Fibroblast of lung (primary cell): ENCODE measurements around the gene C2orf42. TPM values are rescaled to one million over a fixed set of nuclear protein-coding genes. Genes with fewer than 3 reads are reported as not detected.
A peak's percentile ranks its signal among the peaks of the same experiment; 100 is the strongest.
"Not testable (repeated sequence)": the region's sequence is repeated elsewhere in the genome, so short reads cannot be mapped to it uniquely, and the experiment has no call there.

Experiments
- DNase-seq, 2 donors: peaks; one replicate each; pipeline versions ENCODE4 v3.0.0 to v3.0.0-alpha.2; 2010; ENCODE audit warnings: low read depth in 2 of 2
- H2AFZ ChIP-seq: 2 replicates; pipeline ENCODE4 v1.5.1; 2012; ENCODE audit warnings: low read length, control low read depth, inconsistent platforms
- H3K27ac ChIP-seq: 2 replicates; pipeline ENCODE4 v1.5.1; 2011; ENCODE audit warnings: low read length, control low read depth; ENCODE audit not compliant: insufficient read depth
- H3K27me3 ChIP-seq: 2 replicates; pipeline ENCODE4 v1.5.1; 2011; ENCODE audit warnings: mild to moderate bottlenecking, low read length; ENCODE audit not compliant: control insufficient read depth, insufficient read depth
- H3K36me3 ChIP-seq: 2 replicates; pipeline ENCODE4 v1.5.1; 2011; ENCODE audit warnings: low read length; ENCODE audit not compliant: control insufficient read depth, insufficient read depth
- H3K4me1 ChIP-seq: 2 replicates; pipeline ENCODE4 v1.5.1; 2011; ENCODE audit warnings: low read length; ENCODE audit not compliant: control insufficient read depth, insufficient read depth; ENCODE audit errors: extremely low read depth
- H3K4me2 ChIP-seq: 2 replicates; pipeline ENCODE4 v1.5.1; 2011; ENCODE audit warnings: low read length, control low read depth; ENCODE audit not compliant: insufficient read depth; ENCODE audit errors: extremely low read depth
- H3K4me3 ChIP-seq, 4 experiments: fragments of 200-600 bp in 1 of 4; sonication (generic) in 1 of 4; replicated peaks in 1 of 4; 2 replicates each; pipeline ENCODE4 v1.5.1; 2011 to 2016; ENCODE audit warnings: low read length in 4 of 4, low read depth in 3 of 4, mild to moderate bottlenecking in 3 of 4, control low read depth in 2 of 4, inconsistent platforms in 1 of 4, mixed read lengths in 1 of 4; ENCODE audit not compliant: insufficient read depth in 1 of 4; ENCODE audit errors: control extremely low read depth in 1 of 4
- H3K79me2 ChIP-seq: 2 replicates; pipeline ENCODE4 v1.5.1; 2012; ENCODE audit warnings: mild to moderate bottlenecking, low read length, inconsistent platforms; ENCODE audit not compliant: control insufficient read depth, insufficient read depth
- H3K9ac ChIP-seq: 2 replicates; pipeline ENCODE4 v1.5.1; 2011; ENCODE audit warnings: mild to moderate bottlenecking, low read length, control low read depth; ENCODE audit not compliant: insufficient read depth
- H3K9me3 ChIP-seq: 2 replicates; pipeline ENCODE4 v1.5.1; 2012; ENCODE audit warnings: low read depth, low read length; ENCODE audit not compliant: control insufficient read depth, insufficient read depth
- H4K20me1 ChIP-seq: 2 replicates; pipeline ENCODE4 v1.5.1; 2011; ENCODE audit warnings: low read length; ENCODE audit not compliant: control insufficient read depth, insufficient read depth; ENCODE audit errors: extremely low read depth
- EZH2 ChIP-seq: IDR thresholded peaks from 2 replicates; pipeline ENCODE4 v1.5.1; 2012; ENCODE audit warnings: low read length, control low read depth, mild to moderate bottlenecking; ENCODE audit errors: missing control alignments
- polyA plus RNA-seq, 2 donors: library from polyadenylated mRNA; depleted of rRNA in 1 of 2; stranded (reverse) in 1 of 2; unstranded in 1 of 2; fragments of >200 nt; gene quantifications; 2 replicates each; pipeline ENCODE4 v1.2.1, GENCODE V29; 2011 to 2012; ENCODE audit warnings: missing spikeins in 1 of 2
- total RNA-seq: library from RNA; depleted of rRNA; stranded (reverse); fragments of >200 nt; gene quantifications from 2 replicates; pipeline ENCODE4 v1.2.1, GENCODE V29; 2014
- TF ChIP-seq, protein P1 (sequence below), 2 donors: IDR thresholded peaks in 1 of 2; conservative IDR thresholded peaks in 1 of 2; 1 replicate in 1 of 2; 2 replicates in 1 of 2; pipeline ENCODE4 v1.5.1; 2011 to 2012; ENCODE audit warnings: low read length in 2 of 2, control low read depth in 1 of 2, inconsistent platforms in 1 of 2, low read depth in 1 of 2, mild to moderate bottlenecking in 1 of 2

Gene C2orf42
- total and polyA plus RNA-seq, 2 donors (not counting 1 experiment from before 2014, with no cell fraction given) = 9.8 to 32.7 TPM

GRCh38 chr2:70192516-70192915 lies 1.7 kb upstream of the C2orf42 start:
- Histone ChIP-seq H4K20me1 (no peaks in the 10 kb centered on the region), H3K4me1 (no peaks in the 10 kb centered on the region), H3K9me3 (no peaks in the 10 kb centered on the region), H2AFZ (no peak overlapping the region), H3K79me2 (peaks cover 2% of the 10 kb centered on the region), H3K4me2 (no peak overlapping the region), H3K27ac (no peak overlapping the region), H3K27me3 (no peaks in the 10 kb centered on the region), H3K4me3 (no peak overlapping the region), H3K36me3 (no peaks in the 10 kb centered on the region), H3K9ac (no peak overlapping the region)
- DNase-seq = no peak
- TF ChIP-seq, protein P1, sequence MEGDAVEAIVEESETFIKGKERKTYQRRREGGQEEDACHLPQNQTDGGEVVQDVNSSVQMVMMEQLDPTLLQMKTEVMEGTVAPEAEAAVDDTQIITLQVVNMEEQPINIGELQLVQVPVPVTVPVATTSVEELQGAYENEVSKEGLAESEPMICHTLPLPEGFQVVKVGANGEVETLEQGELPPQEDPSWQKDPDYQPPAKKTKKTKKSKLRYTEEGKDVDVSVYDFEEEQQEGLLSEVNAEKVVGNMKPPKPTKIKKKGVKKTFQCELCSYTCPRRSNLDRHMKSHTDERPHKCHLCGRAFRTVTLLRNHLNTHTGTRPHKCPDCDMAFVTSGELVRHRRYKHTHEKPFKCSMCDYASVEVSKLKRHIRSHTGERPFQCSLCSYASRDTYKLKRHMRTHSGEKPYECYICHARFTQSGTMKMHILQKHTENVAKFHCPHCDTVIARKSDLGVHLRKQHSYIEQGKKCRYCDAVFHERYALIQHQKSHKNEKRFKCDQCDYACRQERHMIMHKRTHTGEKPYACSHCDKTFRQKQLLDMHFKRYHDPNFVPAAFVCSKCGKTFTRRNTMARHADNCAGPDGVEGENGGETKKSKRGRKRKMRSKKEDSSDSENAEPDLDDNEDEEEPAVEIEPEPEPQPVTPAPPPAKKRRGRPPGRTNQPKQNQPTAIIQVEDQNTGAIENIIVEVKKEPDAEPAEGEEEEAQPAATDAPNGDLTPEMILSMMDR (conservative IDR thresholded peaks at IDR 0.05 in 1 of 2, IDR thresholded peaks at IDR 0.05 in 1 of 2; ENCODE audit: low read depth in 1 of 2, low read length in 2 of 2) = no peak
- no peak for TF ChIP-seq EZH2

DNA sequence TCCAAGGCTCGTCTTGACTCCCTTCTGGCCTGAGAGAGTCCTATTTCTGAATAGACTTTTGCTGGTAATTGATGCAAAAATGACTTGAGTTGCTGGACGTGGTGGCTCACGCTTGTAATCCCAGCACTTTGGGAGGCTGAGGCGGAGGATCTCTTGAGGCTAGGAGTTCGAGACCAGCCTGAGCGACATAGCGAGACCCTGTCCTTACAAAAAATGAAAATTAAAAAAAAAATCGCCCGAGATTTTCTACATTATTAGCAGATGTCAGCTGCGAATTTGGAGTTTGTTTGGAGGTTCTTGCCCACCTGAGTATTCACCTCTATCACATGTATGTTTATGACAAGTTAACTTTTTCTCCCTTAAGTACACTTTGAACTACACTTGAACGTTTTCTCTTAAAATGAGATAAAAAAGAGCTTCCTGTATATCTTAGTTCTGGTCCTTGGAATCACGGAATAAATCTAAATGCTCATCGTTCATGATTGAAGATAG lies 471 bp upstream of the C2orf42 start:
- H3K9ac ChIP-seq = peak overlapping the region; percentile 96
- peak overlapping the region in 2 of 4 experiments; percentile 79 to 87 for H3K4me3 ChIP-seq
- H2AFZ ChIP-seq = peak overlapping the region; percentile 71
- DNase-seq = no peak
- H3K36me3 ChIP-seq = no peaks in the 10 kb centered on the region
- H3K79me2 ChIP-seq = peaks cover 2% of the 10 kb centered on the region
- H3K27me3 ChIP-seq = no peaks in the 10 kb centered on the region
- peak overlapping the region; percentile 42 for H3K4me2 ChIP-seq
- TF ChIP-seq, protein P1 (conservative IDR thresholded peaks at IDR 0.05 in 1 of 2, IDR thresholded peaks at IDR 0.05 in 1 of 2; ENCODE audit: low read depth in 1 of 2, low read length in 2 of 2) = no peak
- no peak for TF ChIP-seq EZH2
- H3K9me3 ChIP-seq = no peaks in the 10 kb centered on the region
- no peaks in the 10 kb centered on the region for H3K4me1 ChIP-seq
- H3K27ac ChIP-seq = peak overlapping the region; percentile 93
- H4K20me1 ChIP-seq = no peaks in the 10 kb centered on the region

- Histone ChIP-seq H4K20me1 (no peaks in the 10 kb centered on the region), H3K4me1 (no peaks in the 10 kb centered on the region), H3K36me3 (no peaks in the 10 kb centered on the region), H3K9me3 (no peaks in the 10 kb centered on the region), H2AFZ (no peak overlapping the region), H3K9ac (no peak overlapping the region), H3K4me2 (no peak overlapping the region), H3K27me3 (no peaks in the 10 kb centered on the region), H3K79me2 (peaks cover 2% of the 10 kb centered on the region), H3K4me3 (no peak overlapping the region), H3K27ac (no peak overlapping the region)
- TF ChIP-seq EZH2 = no peak
- TF ChIP-seq, protein P1 (conservative IDR thresholded peaks at IDR 0.05 in 1 of 2, IDR thresholded peaks at IDR 0.05 in 1 of 2; ENCODE audit: low read depth in 1 of 2, low read length in 2 of 2) = no peak
- no peak for DNase-seq
These were observed 2.4 kb downstream of the C2orf42 start for GRCh38 chr2:70188460-70188859.

DNA sequence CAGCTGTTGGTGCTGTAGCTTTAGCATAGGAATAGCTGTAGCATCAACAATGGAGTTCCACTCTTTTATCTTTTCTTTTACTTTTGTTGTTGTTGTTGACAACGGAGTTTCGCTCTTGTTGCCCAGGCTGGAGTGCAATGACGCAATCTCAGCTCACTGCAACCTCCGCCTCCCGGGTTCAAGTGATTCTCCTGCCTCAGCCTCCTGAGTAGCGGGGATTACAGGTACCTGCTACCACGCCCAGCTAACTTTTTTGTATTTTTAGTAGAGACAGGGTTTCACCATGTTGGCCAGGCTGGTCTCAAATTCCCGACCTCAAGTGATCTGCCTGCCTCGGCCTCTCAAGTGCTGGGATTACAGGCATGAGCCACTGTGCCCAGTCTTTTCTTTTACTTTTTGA lies 3.6 kb downstream of the C2orf42 start:
- not testable (repeated sequence) for H3K36me3 ChIP-seq, H2AFZ ChIP-seq, H3K4me3 ChIP-seq, H3K27me3 ChIP-seq, H3K27ac ChIP-seq, H4K20me1 ChIP-seq, H3K4me1 ChIP-seq, H3K79me2 ChIP-seq, H3K9ac ChIP-seq, H3K9me3 ChIP-seq, H3K4me2 ChIP-seq, DNase-seq
